H9 (cell line): ENCODE measurements around the gene CCDC78. TPM values are rescaled to one million over a fixed set of nuclear protein-coding genes. Genes with fewer than 3 reads are reported as not detected.

Source experiments
- DNase-seq: peaks from one replicate; pipeline ENCODE4 v3.0.0-alpha.2; 2017
- H2AFZ ChIP-seq: one replicate; pipeline ENCODE4 v1.6.1; 2013; ENCODE audit warnings: mild to moderate bottlenecking, low read length, control low read depth, moderate library complexity
- H2AK5ac ChIP-seq: 2 replicates; pipeline ENCODE4 v1.6.1; 2013; ENCODE audit warnings: low read length, control low read depth, mixed read lengths; ENCODE audit not compliant: insufficient read length
- H2BK120ac ChIP-seq: one replicate; pipeline ENCODE4 v1.6.1; 2013; ENCODE audit warnings: low read depth, mild to moderate bottlenecking, low read length, control low read depth, inconsistent platforms; ENCODE audit not compliant: poor library complexity, severe bottlenecking
- H2BK12ac ChIP-seq: 2 replicates; pipeline ENCODE4 v1.6.1; 2013; ENCODE audit warnings: low read length, control low read depth, mixed read lengths, low read depth; ENCODE audit not compliant: insufficient read length
- H2BK15ac ChIP-seq: 2 replicates; pipeline ENCODE4 v1.6.1; 2013; ENCODE audit warnings: low read depth, low read length, control low read depth
- H2BK20ac ChIP-seq: one replicate; pipeline ENCODE4 v1.6.1; 2013; ENCODE audit warnings: low read depth, mild to moderate bottlenecking, low read length, control low read depth, inconsistent platforms; ENCODE audit not compliant: poor library complexity, severe bottlenecking
- H2BK5ac ChIP-seq: 2 replicates; pipeline ENCODE4 v1.6.1; 2013; ENCODE audit warnings: low read length, control low read depth, mixed read lengths; ENCODE audit not compliant: insufficient read length
- H3K14ac ChIP-seq: 2 replicates; pipeline ENCODE4 v1.6.1; 2013; ENCODE audit warnings: low read length, control low read depth; ENCODE audit not compliant: insufficient read depth
- H3K18ac ChIP-seq: 2 replicates; pipeline ENCODE4 v1.6.1; 2013; ENCODE audit warnings: low read depth, mild to moderate bottlenecking, mixed read lengths, low read length, control low read depth; ENCODE audit not compliant: insufficient read length
- H3K23ac ChIP-seq: 2 replicates; pipeline ENCODE4 v1.6.1; 2013; ENCODE audit warnings: low read length, control low read depth, mixed read lengths, low read depth; ENCODE audit not compliant: insufficient read length
- H3K23me2 ChIP-seq: 2 replicates; pipeline ENCODE4 v1.6.1; 2013; ENCODE audit warnings: low read depth, mild to moderate bottlenecking, mixed read lengths, low read length, control low read depth; ENCODE audit not compliant: insufficient read length, poor library complexity, severe bottlenecking
- H3K27ac ChIP-seq: 2 replicates; pipeline ENCODE4 v1.5.1; 2013; ENCODE audit warnings: low read length, control low read depth, mixed read lengths, low read depth; ENCODE audit not compliant: insufficient read length
- H3K27me3 ChIP-seq: 2 replicates; pipeline ENCODE4 v1.6.1; 2013; ENCODE audit warnings: low read length, control low read depth, inconsistent platforms; ENCODE audit not compliant: insufficient read depth
- H3K4ac ChIP-seq: 2 replicates; pipeline ENCODE4 v1.6.1; 2013; ENCODE audit warnings: low read depth, mild to moderate bottlenecking, control low read depth, inconsistent platforms, low read length, moderate library complexity
- H3K4me1 ChIP-seq: 2 replicates; pipeline ENCODE4 v1.6.1; 2013; ENCODE audit warnings: low read length, control low read depth, inconsistent platforms; ENCODE audit not compliant: insufficient read depth
- H3K4me2 ChIP-seq: 2 replicates; pipeline ENCODE4 v1.6.1; 2013; ENCODE audit warnings: low read length, control low read depth, mixed read lengths; ENCODE audit not compliant: insufficient read length, insufficient read depth
- H3K56ac ChIP-seq: 2 replicates; pipeline ENCODE4 v1.6.1; 2013; ENCODE audit warnings: low read depth, mild to moderate bottlenecking, mixed read lengths, low read length, control low read depth; ENCODE audit not compliant: insufficient read length
- H3K79me1 ChIP-seq: 2 replicates; pipeline ENCODE4 v1.6.1; 2013; ENCODE audit warnings: low read depth, mild to moderate bottlenecking, moderate library complexity, low read length, control low read depth, inconsistent platforms; ENCODE audit not compliant: insufficient read depth, poor library complexity, severe bottlenecking
- H3K79me2 ChIP-seq: 2 replicates; pipeline ENCODE4 v1.6.1; 2013; ENCODE audit warnings: low read length, control low read depth, inconsistent platforms; ENCODE audit not compliant: insufficient read depth
- H3K9ac ChIP-seq: 2 replicates; pipeline ENCODE4 v1.6.1; 2013; ENCODE audit warnings: low read length, control low read depth, mixed read lengths; ENCODE audit not compliant: insufficient read length; ENCODE audit errors: extremely low read depth
- H3K9me3 ChIP-seq: one replicate; pipeline ENCODE4 v1.6.1; 2013; ENCODE audit warnings: low read depth, low read length, inconsistent platforms; ENCODE audit not compliant: control insufficient read depth
- H3T11ph ChIP-seq: one replicate; pipeline ENCODE4 v1.6.1; 2013; ENCODE audit warnings: mild to moderate bottlenecking, low read length, control low read depth, inconsistent platforms
- H4K20me1 ChIP-seq: one replicate; pipeline ENCODE4 v1.6.1; 2013; ENCODE audit not compliant: control insufficient read depth, insufficient read length, insufficient read depth
- H4K5ac ChIP-seq: 2 replicates; pipeline ENCODE4 v1.6.1; 2013; ENCODE audit warnings: low read depth, mild to moderate bottlenecking, mixed read lengths, low read length, control low read depth; ENCODE audit not compliant: insufficient read length
- H4K8ac ChIP-seq: replicated peaks from 2 replicates; pipeline ENCODE4 v1.6.1; 2013; ENCODE audit warnings: low read length, control low read depth, mixed read lengths, low read depth; ENCODE audit not compliant: insufficient read length
- H4K91ac ChIP-seq: 2 replicates; pipeline ENCODE4 v1.6.1; 2013; ENCODE audit warnings: low read depth, mild to moderate bottlenecking, moderate library complexity, mixed read lengths, low read length, control low read depth; ENCODE audit not compliant: insufficient read length
- H3K27ac Mint-ChIP-seq, 3 experiments: 2 replicates in 2 of 3; 3 replicates in 1 of 3; pipeline ENCODE4 v1.8.0; 2020 to 2021; ENCODE audit warnings: mixed read lengths in 3 of 3, mild to moderate bottlenecking in 1 of 3, moderate library complexity in 1 of 3
- H3K27me3 Mint-ChIP-seq: 2 replicates; pipeline ENCODE4 v1.8.0; 2021; ENCODE audit warnings: low read depth, mild to moderate bottlenecking, moderate library complexity, mixed read lengths
- H3K36me3 Mint-ChIP-seq, 3 experiments: 2 replicates in 2 of 3; 3 replicates in 1 of 3; pipeline ENCODE4 v1.8.0; 2020 to 2021; ENCODE audit warnings: low read depth in 3 of 3, mixed read lengths in 3 of 3; ENCODE audit not compliant: insufficient read depth in 1 of 3
- H3K4me1 Mint-ChIP-seq, 2 experiments: 2 replicates each; pipeline ENCODE4 v1.8.0; 2020; ENCODE audit warnings: mixed read lengths in 2 of 2
- H3K4me3 Mint-ChIP-seq, 2 experiments: 2 replicates in 1 of 2; 3 replicates in 1 of 2; pipeline ENCODE4 v1.8.0; 2020 to 2021; ENCODE audit warnings: mild to moderate bottlenecking in 2 of 2, mixed read lengths in 2 of 2, moderate library complexity in 1 of 2
- H3K9me3 Mint-ChIP-seq, 2 experiments: 2 replicates in 1 of 2; 3 replicates in 1 of 2; pipeline ENCODE4 v1.8.0; 2020; ENCODE audit warnings: mild to moderate bottlenecking in 2 of 2, mixed read lengths in 2 of 2, moderate library complexity in 1 of 2
- CTCF ChIP-seq: fragments of 200-600 bp; sonication (generic); conservative IDR thresholded peaks from 3 replicates; pipeline ENCODE4 v1.8.0; 2021; ENCODE audit warnings: antibody characterized with exemption, mild to moderate bottlenecking
- WGBS: extraction: QIAGEN DNeasy Blood & Tissue Kit; methylation state at CpG from one replicate; pipeline ENCODE4 v1.1.7; 2013; ENCODE audit warnings: missing lambda C conversion rate, low lambda C conversion rate, mixed read lengths; ENCODE audit not compliant: insufficient read length; ENCODE audit errors: extremely low coverage; 5-methylcytosine and 5-hydroxymethylcytosine counted together
- total RNA-seq: library from RNA; stranded (reverse); gene quantifications from 2 replicates; pipeline ENCODE4 v1.2.1, GENCODE V29; 2021

The CCDC78 gene
- total RNA-seq, 1 experiment from 2014 or later: 12.1 TPM

- H3K9me3 Mint-ChIP-seq: no peaks in the 10 kb centered on the region
- peaks cover 14% of the 10 kb centered on the region for H3K27me3 Mint-ChIP-seq
- H3K4me3 Mint-ChIP-seq: no peak overlapping the region
- H2BK15ac ChIP-seq: no peak overlapping the region
- H3K27me3 ChIP-seq: no peaks in the 10 kb centered on the region
- peaks cover 20 to 31% of the 10 kb centered on the region in 2 experiments for H3K4me1 Mint-ChIP-seq
- no peak overlapping the region for H3K27ac Mint-ChIP-seq
- no peak overlapping the region for H2AK5ac ChIP-seq
- H4K5ac ChIP-seq: no peak overlapping the region
- H3K23me2 ChIP-seq: no peaks in the 10 kb centered on the region
- no peak overlapping the region for H3K27ac ChIP-seq
- no peak overlapping the region for H2AFZ ChIP-seq
- H2BK20ac ChIP-seq: no peak overlapping the region
- no peak for DNase-seq
- H3K18ac ChIP-seq: no peak overlapping the region
- H3K36me3 Mint-ChIP-seq: no peaks in the 10 kb centered on the region
- TF ChIP-seq CTCF: no peak
- H3K79me2 ChIP-seq: no peaks in the 10 kb centered on the region
- H2BK12ac ChIP-seq: no peak overlapping the region
- no peak overlapping the region for H4K8ac ChIP-seq
- no CpG with 5 or more reads among the region's 39 CpGs for WGBS
- H2BK5ac ChIP-seq: no peak overlapping the region
- H3K9me3 ChIP-seq: no peaks in the 10 kb centered on the region
- no peak overlapping the region for H3K14ac ChIP-seq
- H3T11ph ChIP-seq: no peak overlapping the region
- no peak overlapping the region for H3K23ac ChIP-seq
- no peak overlapping the region for H4K91ac ChIP-seq
- H3K4me1 ChIP-seq: no peaks in the 10 kb centered on the region
- no peak overlapping the region for H2BK120ac ChIP-seq
- H3K79me1 ChIP-seq: no peaks in the 10 kb centered on the region
- H3K56ac ChIP-seq: no peak overlapping the region
- no peaks in the 10 kb centered on the region for H4K20me1 ChIP-seq
- H3K4me2 ChIP-seq: no peak overlapping the region
- no peak overlapping the region for H3K4ac ChIP-seq
- no peak overlapping the region for H3K9ac ChIP-seq
Observed at GRCh38 chr16:747978-748746, 21.9 kb upstream of the CCDC78 start.
